Vagina (tissue), 2 donors: ENCODE measurements around the gene USE1.

Experiments
- CTCF ChIP-seq, 3 experiments: fragments of 450-650 bp in 2 of 3; fragments of 200-600 bp in 1 of 3; sonication (generic) in 1 of 3; IDR thresholded peaks; one replicate each; pipeline ENCODE4 v1.5.1; 2017 to 2019; ENCODE audit warnings: antibody characterized with exemption in 3 of 3, mild to moderate bottlenecking in 2 of 3, moderate library complexity in 2 of 3
- POLR2A ChIP-seq, 2 donors: fragments of 450-650 bp; IDR thresholded peaks; one replicate each; pipeline ENCODE4 v1.6.1; 2017; ENCODE audit warnings: antibody characterized with exemption in 2 of 2, mild to moderate bottlenecking in 2 of 2, moderate library complexity in 2 of 2
- POLR2AphosphoS5 ChIP-seq, 2 donors: sonication (generic); formaldehyde crosslinking; IDR thresholded peaks; one replicate each; pipeline ENCODE4 v1.9.0; 2017; ENCODE audit warnings: antibody characterized with exemption in 2 of 2, mild to moderate bottlenecking in 2 of 2, low read depth in 1 of 2; ENCODE audit not compliant: insufficient read depth in 1 of 2

- TF ChIP-seq CTCF (IDR thresholded peaks at IDR 0.05) (no peak), POLR2AphosphoS5 (IDR thresholded peaks at IDR 0.05; ENCODE audit: insufficient read depth in 1 of 2, low read depth in 1 of 2) (no peak), POLR2A (IDR thresholded peaks at IDR 0.05) (no peak)
Observed at GRCh38 chr19:17178291-17178690, 36.9 kb upstream of the USE1 start.
